DLD1 (cell line): Measurements from ENCODE around the gene MAP2K1.
"Not testable (repeated sequence)": the region's sequence is repeated elsewhere in the genome, so short reads cannot be mapped to it uniquely, and the experiment has no call there.

Experiments used
- in situ Hi-C: cut with HindIII; loops from 2 replicates; pipeline ENCODE4 v1.10.0; 2017; ENCODE audit warnings: low sequenced_read_pairs

The MAP2K1 gene

GRCh38 chr15:66386204-66387123, at the start of gene MAP2K1:
Gene MAP2K1, plus strand, starts transcription at chr15:66386912. Its CDS starts 436 bp downstream, at chr15:66387348.
- in situ Hi-C loops, result no loop called here

- in situ Hi-C loops, result not testable (repeated sequence)
These were observed 38.2 kb upstream of the MAP2K1 start for GRCh38 chr15:66348530-66348929.

GRCh38 chr15:66356077-66356358, 30.7 kb upstream of the MAP2K1 start:
- in situ Hi-C loops, result no loop called here

- in situ Hi-C loops, result no loop called here
These were observed 30.1 kb upstream of the MAP2K1 start, which contains the start of gene TIPIN for GRCh38 chr15:66356359-66357236. Gene TIPIN, minus strand, starts transcription at chr15:66356685. Its CDS starts 3,738 bp downstream, at chr15:66352947.

- in situ Hi-C loops, result no loop called here
These were observed 27.0 kb upstream of the MAP2K1 start for GRCh38 chr15:66359740-66360139.

GRCh38 chr15:66361745-66362460, 24.8 kb upstream of the MAP2K1 start:
- in situ Hi-C loops, result not testable (repeated sequence)

- in situ Hi-C loops, result no loop called here
These were observed 23.9 kb upstream of the MAP2K1 start for GRCh38 chr15:66362776-66363175.

- in situ Hi-C loops, result no loop called here
These were observed 21.7 kb upstream of the MAP2K1 start for GRCh38 chr15:66364944-66365528.

- in situ Hi-C loops, result no loop called here
These were observed 16.7 kb upstream of the MAP2K1 start for GRCh38 chr15:66369773-66370651.

GRCh38 chr15:66374179-66374578, 12.5 kb upstream of the MAP2K1 start:
- in situ Hi-C loops, result no loop called here

GRCh38 chr15:66378814-66379430, 7.8 kb upstream of the MAP2K1 start:
- in situ Hi-C loops, result no loop called here

- in situ Hi-C loops, result not testable (repeated sequence)
These were observed 5.3 kb upstream of the MAP2K1 start for GRCh38 chr15:66381376-66381775.

- in situ Hi-C loops, result no loop called here
These were observed 691 bp downstream of the MAP2K1 start for GRCh38 chr15:66387163-66388042.

- in situ Hi-C loops, result no loop called here
These were observed 1.3 kb downstream of the MAP2K1 start for GRCh38 chr15:66388043-66388363.

- in situ Hi-C loops, result no loop called here
These were observed 1.9 kb downstream of the MAP2K1 start for GRCh38 chr15:66388576-66388975.

- in situ Hi-C loops, result no loop called here
These were observed 2.6 kb downstream of the MAP2K1 start for GRCh38 chr15:66389098-66389858.

- in situ Hi-C loops, result no loop called here
These were observed 3.2 kb downstream of the MAP2K1 start for GRCh38 chr15:66389859-66390381.
